Ishikawa (cell line): Measurements from ENCODE around the gene MUC4.

Experiments
- EP300 ChIP-seq: IDR thresholded peaks from 2 replicates; pipeline ENCODE4 v1.6.1; 2012; ENCODE audit warnings: borderline replicate concordance
- TAF1 ChIP-seq: IDR thresholded peaks from 2 replicates; pipeline ENCODE4 v1.6.1; 2012; ENCODE audit warnings: low read depth, mild to moderate bottlenecking
- ZBTB7A ChIP-seq: IDR thresholded peaks from 2 replicates; pipeline ENCODE4 v1.6.1; 2012; ENCODE audit warnings: low read depth

DNA sequence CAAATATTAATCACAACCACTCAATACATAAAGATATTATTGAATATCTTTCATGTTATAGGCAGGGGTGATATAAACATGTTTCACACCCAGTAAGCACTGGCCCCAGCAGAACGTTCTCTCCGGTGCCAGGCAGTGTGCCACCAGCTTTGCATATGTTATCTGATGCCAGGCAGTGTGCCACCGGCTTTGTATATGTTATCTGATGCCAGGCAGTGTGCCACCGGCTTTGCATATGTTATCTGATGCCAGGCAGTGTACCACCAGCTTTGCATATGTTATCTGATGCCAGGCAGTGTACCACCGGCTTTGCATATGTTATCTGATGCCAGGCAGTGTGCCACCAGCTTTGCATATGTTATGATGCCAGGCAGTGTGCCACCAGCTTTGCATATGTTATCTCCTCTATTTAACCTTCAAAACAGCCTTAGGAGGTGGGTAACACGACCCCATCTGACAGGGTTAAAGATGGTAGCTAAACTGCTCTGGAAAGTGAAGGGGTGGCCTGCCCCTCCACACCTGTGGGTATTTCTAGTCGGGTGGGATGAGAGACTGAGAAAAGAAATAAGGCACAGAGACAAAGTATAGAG, 84.0 kb downstream of the MUC4 start:
- TF ChIP-seq EP300, result no peak
- TF ChIP-seq ZBTB7A, result no peak
- TF ChIP-seq TAF1, result no peak
